ENCODE results near the gene CYP2U1. TPM values are rescaled to one million over a fixed set of nuclear protein-coding genes. Genes with fewer than 3 reads are reported as not detected.

CYP2U1 gene
- total and polyA plus RNA-seq, 2 of the 4 experiments (the other 2 are of a cell fraction), result 6.1 to 11.1 TPM

- Histone ChIP-seq H4K5ac (ENCODE audit: low read depth, low read length) (no peak overlapping the region), H2AK9ac (replicated peaks; ENCODE audit: low read depth, low read length, poor library complexity) (no peak overlapping the region), H3K56ac (ENCODE audit: extremely low read depth, insufficient read depth, low read length) (no peak overlapping the region), H3K36me3 (ENCODE audit: control insufficient read depth, insufficient read depth, low read length) (no peaks in the 10 kb centered on the region), H2BK5ac (ENCODE audit: low read depth, low read length, poor library complexity, severe bottlenecking) (no peak overlapping the region), H2AK5ac (ENCODE audit: low read depth, low read length) (no peak overlapping the region), H3K14ac (replicated peaks; ENCODE audit: low read depth, low read length) (no peak overlapping the region), H3K23ac (ENCODE audit: low read depth, low read length) (no peak overlapping the region), H3K4ac (ENCODE audit: low read depth, low read length) (no peak overlapping the region), H3K9ac (ENCODE audit: low read depth, low read length) (no peak overlapping the region), H4K8ac (ENCODE audit: low read depth in 2 of 2, low read length in 2 of 2) (no peak overlapping the region), H3K4me3 (ENCODE audit: insufficient read depth, low read depth, low read length) (no peak overlapping the region), H3K9me3 (ENCODE audit: control insufficient read depth, insufficient read depth, low read length) (no peaks in the 10 kb centered on the region), H2BK20ac (ENCODE audit: low read depth, low read length) (no peak overlapping the region), H3K79me1 (ENCODE audit: low read depth in 1 of 2, low read length in 2 of 2) (no peaks in the 10 kb centered on the region), H3K4me1 (ENCODE audit: control insufficient read depth, insufficient read depth, low read length) (no peaks in the 10 kb centered on the region), H2AFZ (replicated peaks; ENCODE audit: low read length, poor library complexity) (no peak overlapping the region), H4K20me1 (ENCODE audit: insufficient read depth, low read length) (no peaks in the 10 kb centered on the region), H4K91ac (ENCODE audit: insufficient read depth, low read depth, low read length) (no peak overlapping the region), H3K4me2 (ENCODE audit: low read depth, low read length) (no peak overlapping the region), H3K9me1 (ENCODE audit: insufficient read depth, low read length) (no peaks in the 10 kb centered on the region), H3K27me3 (ENCODE audit: control insufficient read depth, insufficient read depth, low read length) (no peaks in the 10 kb centered on the region), H3K18ac (ENCODE audit: low read depth, low read length) (no peak overlapping the region), H3K27ac (ENCODE audit: insufficient read depth, low read length) (no peak overlapping the region), H2BK120ac (ENCODE audit: low read depth, low read length) (no peak overlapping the region), H2BK15ac (ENCODE audit: low read depth, low read length) (no peak overlapping the region)
- no peak for DNase-seq
- intact Hi-C loops (cut with micrococcal nuclease) (no loop called here), dilution Hi-C loops (cut with HindIII; ENCODE audit: low sequenced_read_pairs, unreplicated experiment) (no loop called here), in situ Hi-C loops (cut with MboI; ENCODE audit: low sequenced_read_pairs) (no loop called here)
- WGBS, 2 experiments (ENCODE audit: extremely low coverage in 2 of 2, insufficient read length in 1 of 2), result 80% methylated on average over 1 of the region's 4 CpGs; no CpG with 5 or more reads in 1 of the 2 experiments
- no TSS peak for BruUV-seq (replicated peaks)
- ChIA-PET CTCF (no interaction called here), POLR2A (ENCODE audit: unreplicated experiment) (no interaction called here)
- TF ChIP-seq, protein P1, sequence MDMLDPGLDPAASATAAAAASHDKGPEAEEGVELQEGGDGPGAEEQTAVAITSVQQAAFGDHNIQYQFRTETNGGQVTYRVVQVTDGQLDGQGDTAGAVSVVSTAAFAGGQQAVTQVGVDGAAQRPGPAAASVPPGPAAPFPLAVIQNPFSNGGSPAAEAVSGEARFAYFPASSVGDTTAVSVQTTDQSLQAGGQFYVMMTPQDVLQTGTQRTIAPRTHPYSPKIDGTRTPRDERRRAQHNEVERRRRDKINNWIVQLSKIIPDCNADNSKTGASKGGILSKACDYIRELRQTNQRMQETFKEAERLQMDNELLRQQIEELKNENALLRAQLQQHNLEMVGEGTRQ (IDR thresholded peaks at IDR 0.05; ENCODE audit: low read depth, low read length), result no peak
- no peak for TF ChIP-seq CTCF (conservative IDR thresholded peaks at IDR 0.05; ENCODE audit: low read depth, low read length)
- TF ChIP-seq SMC3 (IDR thresholded peaks at IDR 0.05; ENCODE audit: low read depth, low read length), result no peak
- TF ChIP-seq, protein P2, sequence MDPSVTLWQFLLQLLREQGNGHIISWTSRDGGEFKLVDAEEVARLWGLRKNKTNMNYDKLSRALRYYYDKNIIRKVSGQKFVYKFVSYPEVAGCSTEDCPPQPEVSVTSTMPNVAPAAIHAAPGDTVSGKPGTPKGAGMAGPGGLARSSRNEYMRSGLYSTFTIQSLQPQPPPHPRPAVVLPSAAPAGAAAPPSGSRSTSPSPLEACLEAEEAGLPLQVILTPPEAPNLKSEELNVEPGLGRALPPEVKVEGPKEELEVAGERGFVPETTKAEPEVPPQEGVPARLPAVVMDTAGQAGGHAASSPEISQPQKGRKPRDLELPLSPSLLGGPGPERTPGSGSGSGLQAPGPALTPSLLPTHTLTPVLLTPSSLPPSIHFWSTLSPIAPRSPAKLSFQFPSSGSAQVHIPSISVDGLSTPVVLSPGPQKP (IDR thresholded peaks at IDR 0.05; ENCODE audit: borderline replicate concordance, low read depth, low read length), result no peak
- TF ChIP-seq NFE2L2 (IDR thresholded peaks at IDR 0.05; ENCODE audit: low read depth, low read length), result no peak
- TF ChIP-seq RFX5 (IDR thresholded peaks at IDR 0.05; ENCODE audit: low read depth, low read length), result no peak
- no peak for TF ChIP-seq RAD21 (IDR thresholded peaks at IDR 0.05; ENCODE audit: low read length)
- no peak for TF ChIP-seq MAZ (IDR thresholded peaks at IDR 0.05; ENCODE audit: borderline replicate concordance, low read depth, low read length)
- TF ChIP-seq BHLHE40 (IDR thresholded peaks at IDR 0.05; ENCODE audit: low read depth, low read length), result no peak
- TF ChIP-seq CHD1 (IDR thresholded peaks at IDR 0.05; ENCODE audit: low read depth, low read length), result no peak
- no peak for TF ChIP-seq MXI1 (IDR thresholded peaks at IDR 0.05; ENCODE audit: borderline replicate concordance, low read depth, low read length)
- no peak for TF ChIP-seq RCOR1 (IDR thresholded peaks at IDR 0.05; ENCODE audit: insufficient replicate concordance, low read length)
- ATAC-seq (ENCODE audit: low read depth), result no peak
Observed at GRCh38 chr4:107906458-107907100, 24.8 kb upstream of the CYP2U1 start.
